HCT116 (cell line): ENCODE measurements around the gene ABCC8.

Experiments
- CTCF ChIP-seq, 3 experiments: fragments of 200-600 bp in 1 of 3; sonication (generic) in 1 of 3; IDR thresholded peaks in 2 of 3; conservative IDR thresholded peaks in 1 of 3; 2 replicates each; pipeline ENCODE4 v1.5.1; 2012 to 2017; ENCODE audit warnings: low read depth in 2 of 3, low read length in 2 of 3, antibody characterized with exemption in 1 of 3, borderline replicate concordance in 1 of 3, control low read depth in 1 of 3, mild to moderate bottlenecking in 1 of 3, mixed read lengths in 1 of 3, mixed run types in 1 of 3, moderate library complexity in 1 of 3; ENCODE audit not compliant: insufficient read depth in 1 of 3
- EGR1 ChIP-seq: IDR thresholded peaks from 2 replicates; pipeline ENCODE4 v1.6.1; 2012; ENCODE audit warnings: low read depth
- EZH2 ChIP-seq: fragments of 200-600 bp; sonication (generic); IDR thresholded peaks from 2 replicates; pipeline ENCODE4 v1.6.1; 2017; ENCODE audit warnings: antibody characterized with exemption, mixed run types
- FOSL1 ChIP-seq: IDR thresholded peaks from 2 replicates; pipeline ENCODE4 v1.6.1; 2012; ENCODE audit warnings: low read depth
- POLR2A ChIP-seq: IDR thresholded peaks from 2 replicates; pipeline ENCODE4 v1.7.0; 2011; ENCODE audit warnings: borderline replicate concordance; ENCODE audit not compliant: insufficient read depth, insufficient read length; ENCODE audit errors: extremely low read depth
- POLR2AphosphoS5 ChIP-seq: IDR thresholded peaks from 2 replicates; pipeline ENCODE4 v1.6.1; 2011; ENCODE audit warnings: mild to moderate bottlenecking, low read depth, low read length, moderate library complexity
- RAD21 ChIP-seq: IDR thresholded peaks from 2 replicates; pipeline ENCODE4 v1.6.1; 2012; ENCODE audit warnings: low read depth, mild to moderate bottlenecking
- SIN3A ChIP-seq: IDR thresholded peaks from 2 replicates; pipeline ENCODE4 v1.6.1; 2012; ENCODE audit warnings: low read depth
- SP1 ChIP-seq: IDR thresholded peaks from 2 replicates; pipeline ENCODE4 v1.6.1; 2012; ENCODE audit warnings: low read depth
- TCF7L2 ChIP-seq: IDR thresholded peaks from 2 replicates; pipeline ENCODE4 v1.7.0; 2011; ENCODE audit warnings: borderline replicate concordance, inconsistent platforms; ENCODE audit not compliant: insufficient read depth, insufficient read length; ENCODE audit errors: extremely low read depth
- ZBTB33 ChIP-seq: IDR thresholded peaks from 2 replicates; pipeline ENCODE4 v1.6.1; 2011; ENCODE audit warnings: mild to moderate bottlenecking, low read length, moderate library complexity; ENCODE audit not compliant: insufficient replicate concordance; ENCODE audit errors: extremely low read depth
- ZNF274 ChIP-seq: fragments of 200-500 bp; sonication (Bioruptor generic); IDR thresholded peaks from 2 replicates; pipeline ENCODE4 v1.6.1; 2014; ENCODE audit warnings: mild to moderate bottlenecking, low read depth, low read length, inconsistent platforms

GRCh38 chr11:17378655-17379054 lies 98.0 kb downstream of the ABCC8 start:
- TF ChIP-seq POLR2AphosphoS5 (no peak), TCF7L2 (no peak), EZH2 (no peak), RAD21 (no peak), FOSL1 (no peak), ZNF274 (no peak), CTCF (IDR thresholded peaks at IDR 0.05 in 2 of 3, conservative IDR thresholded peaks at IDR 0.05 in 1 of 3; ENCODE audit: borderline replicate concordance in 1 of 3, insufficient read depth in 1 of 3, low read depth in 2 of 3, low read length in 2 of 3) (no peak), SP1 (no peak), ZBTB33 (no peak), SIN3A (no peak), POLR2A (no peak), EGR1 (no peak)
